HepG2 (cell line): ENCODE measurements around the gene GREM2.

ENCODE experiments used
- AGO1 ChIP-seq: fragments of 200-400 bp; formaldehyde crosslinking; IDR thresholded peaks from 2 replicates; pipeline ENCODE4 v1.6.1; 2017; ENCODE audit warnings: mild to moderate bottlenecking, low read depth, low read length, moderate library complexity; ENCODE audit not compliant: poor library complexity, severe bottlenecking
- CTCF ChIP-seq: sonication (generic); formaldehyde crosslinking; IDR thresholded peaks from 2 replicates; pipeline ENCODE4 v1.5.0; 2020; ENCODE audit warnings: mild to moderate bottlenecking, missing genetic modification reagents, moderate library complexity
- NR3C1 ChIP-seq: sonication (generic); formaldehyde crosslinking; IDR thresholded peaks from 2 replicates; pipeline ENCODE4 v1.4.0; 2020; ENCODE audit warnings: missing genetic modification reagents
- ZNF18 ChIP-seq: sonication (generic); formaldehyde crosslinking; IDR thresholded peaks from 2 replicates; pipeline ENCODE4 v1.8.0; 2022; ENCODE audit warnings: mild to moderate bottlenecking, missing genetic modification reagents; ENCODE audit not compliant: insufficient replicate concordance

GRCh38 chr1:240508950-240509349, 103.0 kb downstream of the GREM2 start:
- TF ChIP-seq ZNF18 (CRISPR knock-in tag) (no peak), AGO1 (no peak), NR3C1 (no peak), CTCF (CRISPR knock-in tag) (no peak)
